Upper lobe of right lung (tissue), 1 donor: ENCODE measurements around the gene TKTL1. TPM values are rescaled to one million over a fixed set of nuclear protein-coding genes. Genes with fewer than 3 reads are reported as not detected.

Source experiments
- ATAC-seq: fragments of 200-7000 bp; cut with Tn5 transposase; one replicate; pipeline ENCODE4 v1.9.1; 2020; ENCODE audit warnings: mild to moderate bottlenecking, moderate library complexity
- DNase-seq: peaks from one replicate; pipeline ENCODE4 v3.0.0-alpha.2; 2020
- H3K27ac ChIP-seq: fragments of 200-600 bp; one replicate; pipeline ENCODE4 v1.8.0; 2022
- H3K27me3 ChIP-seq: fragments of 200-600 bp; one replicate; pipeline ENCODE4 v1.8.0; 2022; ENCODE audit warnings: mild to moderate bottlenecking
- H3K36me3 ChIP-seq: fragments of 200-600 bp; one replicate; pipeline ENCODE4 v1.8.0; 2022
- H3K4me1 ChIP-seq: fragments of 200-600 bp; one replicate; pipeline ENCODE4 v1.8.0; 2022
- H3K4me3 ChIP-seq: fragments of 200-600 bp; one replicate; pipeline ENCODE4 v1.8.0; 2022; ENCODE audit warnings: mild to moderate bottlenecking
- H3K9me3 ChIP-seq: fragments of 200-600 bp; one replicate; pipeline ENCODE4 v1.8.0; 2022
- intact Hi-C: fragments of 100-400 bp; cut with DNase I; formaldehyde crosslinking; loops from one replicate; pipeline ENCODE4 v1.11.0; 2022
- total RNA-seq: library from RNA; stranded (reverse); fragmentation: NEBNext Ultra II Directional; extraction: Animal tissue kit (Norgen Biotek cat#: 25700); gene quantifications from one replicate; pipeline ENCODE4 v1.2.1, GENCODE V29; 2021
- TF ChIP-seq, protein P1 (sequence below): fragments of 200-600 bp; IDR thresholded peaks from one replicate; pipeline ENCODE4 v1.8.0; 2022; ENCODE audit warnings: antibody characterized with exemption
- donor health status: DM: no; HTN: yes; CAD: no; lungs with severe emphysema.

Gene TKTL1
- total RNA-seq, 1 donor from 2014 or later: not detected

DNA sequence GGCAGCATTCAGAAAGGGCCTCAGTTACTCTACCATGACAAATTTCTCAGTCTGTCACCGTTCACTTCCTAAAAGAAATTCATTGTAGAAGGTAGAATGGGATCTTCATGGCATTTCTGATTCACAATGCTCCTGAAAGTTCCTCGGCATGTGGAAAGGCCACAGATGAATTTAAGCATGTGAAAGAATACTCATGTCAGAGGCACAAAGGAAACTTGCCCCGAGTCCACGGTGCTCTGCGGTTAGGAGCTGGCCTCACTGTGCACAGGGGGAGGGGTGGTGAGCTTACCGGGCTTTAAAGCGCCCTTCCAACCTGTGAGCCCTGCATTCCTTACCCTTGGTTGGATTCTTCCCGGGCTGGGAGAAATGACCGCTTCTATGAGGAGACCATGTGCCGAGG lies 9.3 kb downstream of the TKTL1 start:
- Histone ChIP-seq H3K27ac (no peak overlapping the region), H3K4me1 (no peaks in the 10 kb centered on the region), H3K27me3 (no peaks in the 10 kb centered on the region), H3K9me3 (no peaks in the 10 kb centered on the region), H3K4me3 (no peak overlapping the region), H3K36me3 (no peaks in the 10 kb centered on the region)
- TF ChIP-seq, protein P1, sequence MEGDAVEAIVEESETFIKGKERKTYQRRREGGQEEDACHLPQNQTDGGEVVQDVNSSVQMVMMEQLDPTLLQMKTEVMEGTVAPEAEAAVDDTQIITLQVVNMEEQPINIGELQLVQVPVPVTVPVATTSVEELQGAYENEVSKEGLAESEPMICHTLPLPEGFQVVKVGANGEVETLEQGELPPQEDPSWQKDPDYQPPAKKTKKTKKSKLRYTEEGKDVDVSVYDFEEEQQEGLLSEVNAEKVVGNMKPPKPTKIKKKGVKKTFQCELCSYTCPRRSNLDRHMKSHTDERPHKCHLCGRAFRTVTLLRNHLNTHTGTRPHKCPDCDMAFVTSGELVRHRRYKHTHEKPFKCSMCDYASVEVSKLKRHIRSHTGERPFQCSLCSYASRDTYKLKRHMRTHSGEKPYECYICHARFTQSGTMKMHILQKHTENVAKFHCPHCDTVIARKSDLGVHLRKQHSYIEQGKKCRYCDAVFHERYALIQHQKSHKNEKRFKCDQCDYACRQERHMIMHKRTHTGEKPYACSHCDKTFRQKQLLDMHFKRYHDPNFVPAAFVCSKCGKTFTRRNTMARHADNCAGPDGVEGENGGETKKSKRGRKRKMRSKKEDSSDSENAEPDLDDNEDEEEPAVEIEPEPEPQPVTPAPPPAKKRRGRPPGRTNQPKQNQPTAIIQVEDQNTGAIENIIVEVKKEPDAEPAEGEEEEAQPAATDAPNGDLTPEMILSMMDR: no peak
- no peak for DNase-seq
- intact Hi-C loops: no loop called here
- no peak for ATAC-seq

DNA sequence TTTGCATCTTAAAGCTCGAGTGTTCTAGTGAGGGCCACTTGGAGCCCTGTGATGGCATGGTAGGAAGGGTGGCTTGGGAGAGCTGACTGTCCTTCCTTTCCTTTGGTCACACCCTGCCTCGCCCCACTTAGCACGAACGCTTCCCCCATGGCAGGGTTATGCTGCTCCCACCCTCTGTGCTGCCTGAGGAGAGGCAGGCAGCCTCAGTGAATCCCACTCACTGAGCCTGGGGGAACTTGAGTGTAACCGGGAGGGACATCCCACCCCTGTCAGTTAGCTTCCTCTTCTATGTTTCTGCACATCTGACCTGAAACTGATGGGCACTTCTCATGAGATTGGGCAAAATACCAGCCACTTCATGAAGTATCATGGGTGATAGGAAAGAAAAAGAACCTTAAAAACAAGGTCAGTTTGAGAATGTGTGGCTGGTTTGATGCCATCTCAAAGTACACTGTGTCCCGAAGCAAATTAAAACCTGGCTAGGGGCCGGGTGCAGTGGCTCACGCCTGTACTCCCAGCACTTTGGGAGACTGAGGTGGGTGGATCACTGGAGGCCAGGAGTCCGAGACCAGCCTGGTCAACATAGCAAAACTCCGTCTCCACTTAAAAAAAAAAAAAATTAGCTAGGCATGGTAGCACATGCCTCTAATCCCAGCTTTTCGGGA lies 10.1 kb downstream of the TKTL1 start:
- H3K4me3 ChIP-seq: no peak overlapping the region
- no peaks in the 10 kb centered on the region for H3K27me3 ChIP-seq
- H3K9me3 ChIP-seq: no peaks in the 10 kb centered on the region
- DNase-seq (no peak), ATAC-seq (peak; percentile 46)
- TF ChIP-seq, protein P1: no peak
- intact Hi-C loops: no loop called here
- H3K36me3 ChIP-seq: no peaks in the 10 kb centered on the region
- no peak overlapping the region for H3K27ac ChIP-seq
- no peaks in the 10 kb centered on the region for H3K4me1 ChIP-seq

- no peak for ATAC-seq
- no peak overlapping the region for H3K27ac ChIP-seq
Observed at GRCh38 chrX:154307202-154307601, 11.6 kb downstream of the TKTL1 start.

DNA sequence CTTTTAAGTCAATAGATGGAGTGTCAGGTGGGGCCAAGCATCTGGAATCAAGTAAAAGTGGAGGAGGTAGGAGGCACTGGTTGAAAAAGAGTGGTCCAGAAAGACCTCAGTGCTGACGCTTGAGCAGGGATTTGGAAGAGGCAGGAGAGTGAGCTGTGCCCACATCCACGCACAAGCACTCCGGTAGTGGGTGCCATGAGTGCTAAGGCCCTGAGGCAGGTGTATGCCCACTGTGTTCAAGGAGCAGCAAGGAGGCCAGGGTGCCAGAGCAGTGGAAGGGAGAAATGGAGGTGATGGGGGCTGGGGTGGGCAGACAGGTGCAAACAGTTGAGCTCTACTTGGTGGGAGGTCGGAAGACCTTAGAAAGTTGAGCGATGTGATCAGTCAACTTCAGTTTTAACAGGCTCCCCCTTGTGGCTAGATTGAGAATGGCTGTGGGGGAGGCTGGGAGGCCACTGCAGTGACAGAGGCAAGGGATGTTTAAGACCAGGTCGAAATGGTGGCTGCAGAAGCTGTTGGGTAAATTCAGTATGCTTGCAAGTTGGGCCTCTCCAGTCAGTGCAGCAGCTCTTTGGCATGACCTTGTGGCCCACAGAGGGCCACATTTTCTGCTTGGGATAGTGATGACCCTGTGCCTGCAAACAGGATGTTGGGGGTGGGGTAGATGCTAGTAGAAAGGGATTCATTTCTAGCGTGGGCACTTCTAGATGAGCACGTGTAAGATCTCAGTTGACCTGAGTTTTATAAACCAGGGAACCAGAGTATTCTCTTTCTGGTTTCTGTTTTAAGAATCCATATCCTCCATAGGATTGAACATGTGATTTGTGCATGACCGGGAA lies 12.7 kb downstream of the TKTL1 start:
- peak; percentile 86 for ATAC-seq
- TF ChIP-seq, protein P1: peak; percentile 76
- H3K36me3 ChIP-seq: no peaks in the 10 kb centered on the region

More at GRCh38 chrX:154307202-154307601, 11.6 kb downstream of the TKTL1 start:
- no peak overlapping the region for H3K4me3 ChIP-seq
- no peaks in the 10 kb centered on the region for H3K36me3 ChIP-seq
- no peaks in the 10 kb centered on the region for H3K4me1 ChIP-seq
- no peaks in the 10 kb centered on the region for H3K9me3 ChIP-seq
- TF ChIP-seq, protein P1: no peak
- intact Hi-C loops: no loop called here
- H3K27me3 ChIP-seq: no peaks in the 10 kb centered on the region
- no peak for DNase-seq

GRCh38 chrX:154309041-154309775 lies 13.6 kb downstream of the TKTL1 start:
- no peak for ATAC-seq
- intact Hi-C loops: no loop called here

More for the DNA sequence above, 12.7 kb downstream of the TKTL1 start:
- no peaks in the 10 kb centered on the region for H3K9me3 ChIP-seq
- H3K4me3 ChIP-seq: no peak overlapping the region
- no peaks in the 10 kb centered on the region for H3K4me1 ChIP-seq
- intact Hi-C loops: no loop called here
- peak; percentile 62 for DNase-seq
- no peak overlapping the region for H3K27ac ChIP-seq
- H3K27me3 ChIP-seq: no peaks in the 10 kb centered on the region

More at GRCh38 chrX:154309041-154309775, 13.6 kb downstream of the TKTL1 start:
- no peaks in the 10 kb centered on the region for H3K36me3 ChIP-seq
- no peaks in the 10 kb centered on the region for H3K27me3 ChIP-seq
- no peaks in the 10 kb centered on the region for H3K4me1 ChIP-seq
- DNase-seq: no peak
- TF ChIP-seq, protein P1: no peak
- no peaks in the 10 kb centered on the region for H3K9me3 ChIP-seq
- no peak overlapping the region for H3K27ac ChIP-seq
- H3K4me3 ChIP-seq: no peak overlapping the region
